Endothelial cell of coronary artery (primary cell): ENCODE results near the gene ZNF513. TPM values are rescaled to one million over a fixed set of nuclear protein-coding genes. Genes with fewer than 3 reads are reported as not detected.

Experiments used
- total RNA-seq: library from RNA; depleted of rRNA; stranded (reverse); fragments of >200 nt; gene quantifications from 2 replicates; pipeline ENCODE4 v1.2.3, GENCODE V29; 2014

Gene ZNF513, protein sequence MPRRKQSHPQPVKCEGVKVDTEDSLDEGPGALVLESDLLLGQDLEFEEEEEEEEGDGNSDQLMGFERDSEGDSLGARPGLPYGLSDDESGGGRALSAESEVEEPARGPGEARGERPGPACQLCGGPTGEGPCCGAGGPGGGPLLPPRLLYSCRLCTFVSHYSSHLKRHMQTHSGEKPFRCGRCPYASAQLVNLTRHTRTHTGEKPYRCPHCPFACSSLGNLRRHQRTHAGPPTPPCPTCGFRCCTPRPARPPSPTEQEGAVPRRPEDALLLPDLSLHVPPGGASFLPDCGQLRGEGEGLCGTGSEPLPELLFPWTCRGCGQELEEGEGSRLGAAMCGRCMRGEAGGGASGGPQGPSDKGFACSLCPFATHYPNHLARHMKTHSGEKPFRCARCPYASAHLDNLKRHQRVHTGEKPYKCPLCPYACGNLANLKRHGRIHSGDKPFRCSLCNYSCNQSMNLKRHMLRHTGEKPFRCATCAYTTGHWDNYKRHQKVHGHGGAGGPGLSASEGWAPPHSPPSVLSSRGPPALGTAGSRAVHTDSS
- 6.2 and 7.6 TPM in 2 replicates for total RNA-seq

DNA sequence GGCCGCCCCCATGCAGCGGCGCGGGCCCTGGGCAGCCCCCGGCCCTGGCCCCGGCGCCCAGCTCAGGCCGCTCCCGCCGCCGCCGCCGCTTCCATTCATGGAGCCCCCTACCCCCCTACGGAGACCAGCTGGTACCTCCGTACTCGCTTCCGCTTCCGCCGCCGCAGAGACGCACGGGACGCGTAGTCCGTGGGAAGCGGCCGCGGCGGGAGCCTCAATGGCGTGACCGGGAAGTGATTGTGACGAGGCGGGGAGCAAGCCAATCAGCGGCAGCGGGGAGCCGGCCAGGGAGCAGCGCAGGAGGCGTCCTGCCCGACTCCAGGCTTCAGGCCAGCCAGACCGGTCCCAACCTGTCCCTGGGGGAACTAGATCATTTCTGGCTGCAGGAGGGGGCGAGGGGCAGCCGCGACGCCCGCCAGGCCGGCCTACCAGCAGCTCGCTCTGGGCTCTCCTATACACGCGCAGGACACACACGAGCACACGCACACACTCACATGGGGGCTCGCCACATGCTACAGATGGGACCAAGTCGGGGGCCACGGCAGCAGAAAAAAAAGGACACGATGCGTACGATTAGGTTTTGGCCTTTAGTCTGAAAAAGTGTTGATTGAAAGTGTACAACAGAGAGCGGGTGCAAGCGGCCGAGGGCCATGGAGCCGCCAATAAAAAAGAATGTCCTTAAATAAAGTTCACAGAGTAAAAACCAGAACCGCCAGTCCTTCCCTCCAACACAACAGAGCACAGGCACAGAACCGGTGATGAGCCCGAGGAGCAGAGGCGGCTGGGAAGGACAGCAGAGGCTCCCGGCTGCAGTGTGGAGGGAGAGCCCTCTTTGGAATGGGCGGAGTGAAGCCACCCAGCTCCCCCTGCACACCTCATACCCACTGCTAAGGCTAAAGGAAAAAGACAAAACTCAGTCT, at the start of gene ZNF513:
ZNF513 (minus strand) TSS at position 109 of the 920 bp plus-strand sequence. CDS start 208 bp downstream, outside the sequence.

DNA sequence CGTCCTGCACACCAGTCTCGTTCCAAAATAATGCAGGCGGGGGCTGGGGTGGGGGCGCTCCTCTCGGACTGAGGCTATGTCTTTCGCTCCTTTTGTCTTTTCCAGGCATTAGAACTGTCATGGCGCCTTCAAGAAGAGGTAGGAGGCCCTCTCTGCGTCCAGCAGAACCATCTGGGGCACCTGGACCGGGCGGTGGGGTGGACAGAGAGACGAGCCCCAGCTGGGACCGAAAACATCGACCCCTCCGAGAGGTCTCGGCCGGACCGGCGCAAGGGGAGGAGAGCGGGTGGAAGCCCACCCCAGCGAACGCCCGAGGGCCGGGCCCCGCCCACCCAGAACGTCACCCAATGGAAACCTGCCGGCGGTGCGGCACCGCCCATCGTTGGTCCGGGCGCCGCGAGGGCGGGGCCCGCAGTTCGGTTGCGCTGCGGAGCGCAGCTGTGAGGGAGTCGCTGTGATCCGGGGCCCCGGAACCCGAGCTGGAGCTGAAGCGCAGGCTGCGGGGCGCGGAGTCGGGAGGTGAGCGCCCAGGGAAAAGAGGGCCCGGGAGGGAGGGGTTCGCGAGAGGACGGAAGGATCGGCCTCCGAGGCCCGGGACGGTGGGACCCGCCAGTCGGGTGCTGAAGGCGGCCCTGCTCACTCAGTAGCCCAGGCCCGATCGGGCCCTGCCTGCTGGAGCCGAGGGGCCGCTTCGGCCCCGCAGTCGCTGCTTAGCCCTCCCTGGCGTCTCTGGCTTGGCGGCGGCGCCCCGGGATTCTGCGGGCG, 47.9 kb upstream of the ZNF513 start, which contains the start of gene NRBP1:
NRBP1 (plus strand) TSS at position 419 of the 765 bp plus-strand sequence. CDS start 4,643 bp downstream, outside the sequence.

DNA sequence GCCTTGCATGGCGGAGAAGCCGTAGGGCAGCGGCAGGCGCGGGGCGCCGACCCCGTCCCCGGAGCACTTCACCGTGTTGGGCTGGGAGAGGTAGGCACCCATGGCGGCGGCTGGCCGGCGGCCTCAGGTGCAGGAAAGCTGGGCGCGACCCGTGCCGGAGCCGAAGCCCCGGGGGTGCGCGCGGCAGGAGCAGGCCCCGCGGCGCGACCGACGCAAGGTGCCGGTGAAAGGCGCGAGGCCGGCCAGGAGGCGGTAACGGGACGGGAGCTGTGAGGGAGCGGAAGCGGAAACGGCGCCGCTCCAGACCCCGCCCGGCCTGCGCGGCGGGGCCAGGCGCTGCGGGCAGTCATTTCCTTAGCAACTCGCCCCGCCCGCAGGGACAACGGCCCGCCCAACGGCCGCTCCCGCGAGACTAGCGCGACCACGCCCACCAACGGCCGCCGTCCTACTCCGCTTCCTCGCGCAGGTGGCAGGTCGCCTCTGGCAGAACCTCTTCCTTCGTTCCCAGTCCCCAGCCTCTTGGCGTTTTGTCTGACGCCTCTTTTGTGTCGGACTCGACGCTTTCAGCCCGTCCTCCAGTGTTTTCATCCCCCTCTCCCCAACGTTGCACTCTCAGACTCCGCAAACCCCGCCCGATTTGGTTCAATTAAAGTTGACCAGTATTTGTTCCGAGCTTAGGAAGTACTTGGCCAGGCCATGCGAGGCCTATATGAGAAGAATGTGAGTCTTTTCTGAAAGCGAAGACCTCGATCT, 29.0 kb upstream of the ZNF513 start, which contains the start of gene PPM1G:
PPM1G (minus strand) TSS at position 271 of the 753 bp plus-strand sequence; CDS start at position 102, 169 bp downstream.

DNA sequence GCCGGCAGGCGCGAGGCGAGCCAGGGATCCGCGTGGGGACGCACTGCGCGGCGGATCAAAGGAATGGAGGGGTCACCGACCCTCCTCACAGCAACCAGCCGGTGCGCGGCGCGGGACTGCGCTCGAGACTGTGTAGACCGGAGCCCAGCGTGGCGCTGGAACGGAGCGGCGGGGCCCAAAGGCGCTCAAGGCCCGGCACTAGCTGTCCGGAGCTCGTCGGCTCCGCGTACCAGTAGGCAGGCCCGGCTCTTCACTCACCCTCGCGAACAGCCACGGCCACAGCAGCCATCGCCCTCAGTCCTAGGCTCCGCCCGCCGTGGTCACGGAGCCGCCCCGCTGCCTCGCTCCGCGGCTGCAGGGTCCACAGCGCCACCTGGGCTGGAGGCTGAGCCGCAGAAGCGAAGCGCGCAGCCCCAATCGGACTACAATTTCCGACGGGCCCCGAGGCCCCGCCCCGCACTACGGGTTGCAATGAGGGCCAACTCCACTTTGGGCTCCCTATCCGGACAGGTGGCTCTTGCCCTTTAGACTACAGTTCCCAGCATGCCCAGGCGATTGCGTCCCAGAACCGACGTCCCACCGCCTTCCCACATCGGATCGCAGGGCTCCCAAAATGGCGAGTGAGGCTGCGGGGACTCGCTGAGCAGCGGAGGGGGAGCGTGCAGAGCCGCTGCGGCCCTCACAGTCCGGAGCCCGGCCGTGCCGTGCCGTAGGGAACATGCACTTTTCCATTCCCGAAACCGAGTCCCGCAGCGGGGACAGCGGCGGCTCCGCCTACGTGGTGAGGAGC, 10.3 kb downstream of the ZNF513 start, which contains the start of the genes EIF2B4 and SNX17:
EIF2B4 (minus strand) TSS at position 313 of the 790 bp plus-strand sequence; CDS start at position 289, 24 bp downstream.
SNX17 (plus strand) TSS at position 591 of the 790 bp plus-strand sequence; CDS start at position 719, 128 bp downstream.

DNA sequence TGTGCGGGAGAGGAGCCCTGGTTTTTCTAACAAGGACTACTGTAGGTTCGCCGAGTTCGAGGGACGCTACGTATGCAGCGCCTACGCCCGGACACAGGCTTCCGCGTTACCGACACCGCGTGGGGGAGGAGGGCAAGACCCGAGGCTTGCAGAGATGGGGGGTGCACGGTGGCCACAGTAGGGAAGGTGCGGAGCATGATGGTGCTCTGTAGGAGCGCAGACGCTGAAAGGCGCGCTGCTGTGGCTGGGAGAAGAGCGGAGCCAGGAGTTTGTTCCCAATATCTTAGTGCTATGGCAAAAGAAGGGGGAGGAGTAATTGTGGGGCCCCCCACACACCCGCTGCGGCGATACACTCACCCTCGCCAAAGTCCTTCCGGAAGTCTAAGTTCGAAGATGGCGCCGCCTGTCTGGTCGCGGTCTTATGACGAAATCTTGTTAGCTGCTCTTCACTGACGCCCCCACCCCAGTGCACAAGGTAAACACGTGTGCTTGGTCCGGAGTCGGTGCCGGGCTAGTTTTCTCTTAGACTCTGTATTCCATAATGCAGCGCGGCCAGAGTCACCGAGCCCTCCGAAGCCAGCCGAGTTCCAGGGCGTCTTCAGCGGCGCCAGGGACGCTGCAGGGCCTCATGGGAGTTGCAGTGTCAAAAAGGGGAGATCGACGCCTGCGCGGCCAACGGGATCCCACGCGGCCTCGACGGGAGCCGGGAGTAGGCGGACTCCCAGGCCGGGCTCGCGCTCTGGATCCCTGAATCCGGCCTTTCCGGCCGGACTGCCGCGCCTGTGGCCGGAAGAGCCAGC, 24.0 kb downstream of the ZNF513 start, which contains the start of gene GTF3C2:
GTF3C2 (minus strand) TSS at position 383 of the 800 bp plus-strand sequence. CDS start 13,210 bp downstream, outside the sequence.

Other genes with a start within 250 kb of the ZNF513 start
- gene PREB, start 246.1 kb downstream of the ZNF513 start, total RNA-seq: 44.8 and 50.9 TPM in 2 replicates
- not detected in 2 replicates for gene PRR30, start 241.3 kb downstream of the ZNF513 start, total RNA-seq
- not detected in 2 replicates for gene TCF23, start 231.7 kb downstream of the ZNF513 start, total RNA-seq
- gene ATRAID, start 168.7 kb downstream of the ZNF513 start, total RNA-seq: 94.9 and 128 TPM in 2 replicates
- gene SLC5A6, start 168.5 kb downstream of the ZNF513 start, total RNA-seq: 19.7 and 27.9 TPM in 2 replicates
- 46.6 and 50.3 TPM in 2 replicates for gene CAD, start 163.4 kb downstream of the ZNF513 start, total RNA-seq
- not detected in 2 replicates for gene SLC30A3, start 117.7 kb downstream of the ZNF513 start, total RNA-seq
- not detected in 2 replicates for gene DNAJC5G, start 105.3 kb downstream of the ZNF513 start, total RNA-seq
- not detected in 2 replicates for gene TRIM54, start 98.3 kb downstream of the ZNF513 start, total RNA-seq
- 0.09 and 0.19 TPM in 2 replicates for gene UCN, start 72.3 kb downstream of the ZNF513 start, total RNA-seq
- 28.9 and 40.7 TPM in 2 replicates for gene MPV17, start 57.6 kb downstream of the ZNF513 start, total RNA-seq
- 23.6 and 23.8 TPM in 2 replicates for gene GTF3C2, start 24.0 kb downstream of the ZNF513 start, total RNA-seq
- gene EIF2B4, start 10.4 kb downstream of the ZNF513 start, total RNA-seq: 38.6 and 38.8 TPM in 2 replicates
- gene SNX17, start 10.1 kb downstream of the ZNF513 start, total RNA-seq: 106 and 114 TPM in 2 replicates
- gene PPM1G, start 28.9 kb upstream of the ZNF513 start, total RNA-seq: 139 and 157 TPM in 2 replicates
- 107 and 112 TPM in 2 replicates for gene NRBP1, start 47.9 kb upstream of the ZNF513 start, total RNA-seq
- not detected in 2 replicates for gene KRTCAP3, start 61.6 kb upstream of the ZNF513 start, total RNA-seq
- gene IFT172, start 109.0 kb upstream of the ZNF513 start, total RNA-seq: 26.2 and 28.0 TPM in 2 replicates
- gene FNDC4, start 114.5 kb upstream of the ZNF513 start, total RNA-seq: 30.1 and 31.8 TPM in 2 replicates
- gene GCKR, start 116.1 kb upstream of the ZNF513 start, total RNA-seq: 6.7 and 9.3 TPM in 2 replicates
- 16.0 and 17.3 TPM in 2 replicates for gene ZNF512, start 202.3 kb upstream of the ZNF513 start, total RNA-seq
- gene CCDC121, start 248.3 kb upstream of the ZNF513 start, total RNA-seq: 1.3 and 1.5 TPM in 2 replicates
- gene GPN1, start 248.3 kb upstream of the ZNF513 start, total RNA-seq: 39.6 and 45.3 TPM in 2 replicates